ENCODE measurements around the gene IPO9. TPM values are rescaled to one million over a fixed set of nuclear protein-coding genes. Genes with fewer than 3 reads are reported as not detected.

The IPO9 gene
- total RNA-seq, 2 donors from 2014 or later = 108 to 133 TPM

- DNase-seq = no peak
- 87 to 93% methylated on average over 3 to 8 of the region's 8 CpGs for WGBS, 2 experiments (ENCODE audit: insufficient coverage in 1 of 2, insufficient read length in 1 of 2)
- Histone ChIP-seq H3K9me3 (ENCODE audit: control insufficient read depth, low read length) (no peaks in the 10 kb centered on the region), H3K27ac (ENCODE audit: low read depth, low read length) (no peak overlapping the region), H3K27me3 (ENCODE audit: control insufficient read depth, insufficient read depth, low read length, poor library complexity, severe bottlenecking) (no peaks in the 10 kb centered on the region), H3K4me1 (ENCODE audit: control insufficient read depth, insufficient read depth, low read length) (no peaks in the 10 kb centered on the region), H3K36me3 (ENCODE audit: control insufficient read depth, insufficient read depth, low read length) (peaks cover 66% of the 10 kb centered on the region), H3K4me3 (ENCODE audit: low read length) (no peak overlapping the region), H3K9ac (ENCODE audit: extremely low read depth, low read length, poor library complexity, severe bottlenecking) (no peak overlapping the region)
- Mint-ChIP-seq H3K9me3 (no peaks in the 10 kb centered on the region), H3K27ac (peak overlapping the region; percentile 34), H3K36me3 (ENCODE audit: low read depth) (peaks cover 52% of the 10 kb centered on the region), H3K4me3 (no peak overlapping the region), H3K27me3 (ENCODE audit: insufficient read depth) (no peaks in the 10 kb centered on the region), H3K4me1 (peaks cover 5% of the 10 kb centered on the region)
- TF ChIP-seq CTCF (conservative IDR thresholded peaks at IDR 0.05) = peak; percentile 55
These were observed 47.3 kb downstream of the IPO9 start for GRCh38 chr1:201876148-201876818.

GRCh38 chr1:201877877-201878401 is 49.0 kb downstream of the IPO9 start:
- H3K27ac ChIP-seq (ENCODE audit: low read depth, low read length) = no peak overlapping the region
- no peaks in the 10 kb centered on the region for H3K27me3 Mint-ChIP-seq (ENCODE audit: insufficient read depth)
- H3K27me3 ChIP-seq (ENCODE audit: control insufficient read depth, insufficient read depth, low read length, poor library complexity, severe bottlenecking) = no peaks in the 10 kb centered on the region
- no peaks in the 10 kb centered on the region for H3K9me3 Mint-ChIP-seq
- peaks cover 50% of the 10 kb centered on the region for H3K36me3 ChIP-seq (ENCODE audit: control insufficient read depth, insufficient read depth, low read length)
- H3K4me1 ChIP-seq (ENCODE audit: control insufficient read depth, insufficient read depth, low read length) = no peaks in the 10 kb centered on the region
- H3K9me3 ChIP-seq (ENCODE audit: control insufficient read depth, low read length) = no peaks in the 10 kb centered on the region
- WGBS, 2 experiments (ENCODE audit: insufficient coverage in 1 of 2, insufficient read length in 1 of 2) = 85 to 86% methylated on average over 4 to 6 of the region's 6 CpGs
- peaks cover 35% of the 10 kb centered on the region for H3K36me3 Mint-ChIP-seq (ENCODE audit: low read depth)
- H3K27ac Mint-ChIP-seq = no peak overlapping the region
- no peak overlapping the region for H3K4me3 ChIP-seq (ENCODE audit: low read length)
- no peak overlapping the region for H3K4me3 Mint-ChIP-seq
- TF ChIP-seq CTCF (conservative IDR thresholded peaks at IDR 0.05) = peak; percentile 80
- H3K4me1 Mint-ChIP-seq = peaks cover 12% of the 10 kb centered on the region
- peak; percentile 79 for DNase-seq
- H3K9ac ChIP-seq (ENCODE audit: extremely low read depth, low read length, poor library complexity, severe bottlenecking) = no peak overlapping the region

- H3K4me3 Mint-ChIP-seq = no peak overlapping the region
- Histone ChIP-seq H3K4me3 (ENCODE audit: low read length) (no peak overlapping the region), H3K9me3 (ENCODE audit: control insufficient read depth, low read length) (no peaks in the 10 kb centered on the region), H3K36me3 (ENCODE audit: control insufficient read depth, insufficient read depth, low read length) (peaks cover 22% of the 10 kb centered on the region), H3K4me1 (ENCODE audit: control insufficient read depth, insufficient read depth, low read length) (peaks cover 3% of the 10 kb centered on the region), H3K27ac (ENCODE audit: low read depth, low read length) (no peak overlapping the region), H3K9ac (ENCODE audit: extremely low read depth, low read length, poor library complexity, severe bottlenecking) (no peak overlapping the region), H3K27me3 (ENCODE audit: control insufficient read depth, insufficient read depth, low read length, poor library complexity, severe bottlenecking) (no peaks in the 10 kb centered on the region)
- 84 to 90% methylated on average over 6 of the region's 6 CpGs for WGBS, 2 experiments (ENCODE audit: insufficient coverage in 1 of 2, insufficient read length in 1 of 2)
- no peak overlapping the region for H3K27ac Mint-ChIP-seq
- no peak for DNase-seq
- H3K4me1 Mint-ChIP-seq = peaks cover 20% of the 10 kb centered on the region
- peaks cover 9% of the 10 kb centered on the region for H3K36me3 Mint-ChIP-seq (ENCODE audit: low read depth)
- no peaks in the 10 kb centered on the region for H3K9me3 Mint-ChIP-seq
- TF ChIP-seq CTCF (conservative IDR thresholded peaks at IDR 0.05) = no peak
- H3K27me3 Mint-ChIP-seq (ENCODE audit: insufficient read depth) = no peaks in the 10 kb centered on the region
These were observed 52.1 kb downstream of the IPO9 start for GRCh38 chr1:201880928-201881571.
